Measurements from ENCODE around the gene SLC35F6. TPM values are rescaled to one million over a fixed set of nuclear protein-coding genes. Genes with fewer than 3 reads are reported as not detected.

SLC35F6 gene
- polyA plus RNA-seq, 1 donor (not counting 4 experiments of a cell fraction or from before 2014, with no cell fraction given), result 25.7 TPM

DNA sequence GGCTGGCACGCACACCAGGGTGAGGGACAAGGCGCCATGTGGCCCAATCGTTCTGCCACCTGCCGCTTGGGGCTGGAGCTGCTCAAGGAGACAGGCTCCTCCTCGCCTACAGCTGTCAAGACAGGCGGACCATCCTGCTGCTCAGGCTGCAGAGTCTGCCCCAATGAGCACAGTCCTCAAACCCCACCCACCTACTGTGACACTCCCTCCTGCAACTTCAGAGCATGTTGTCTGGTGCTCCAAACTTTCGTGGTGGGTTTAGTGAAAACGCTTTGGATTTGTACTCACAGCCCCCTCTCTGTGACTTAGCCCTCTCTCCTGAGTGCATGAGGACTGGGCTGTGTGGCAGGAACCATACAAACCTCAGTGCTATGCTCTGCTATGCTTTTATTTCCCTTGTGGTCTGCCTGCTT is 23.2 kb upstream of the SLC35F6 start:
- Histone ChIP-seq H2AFZ (ENCODE audit: control insufficient read depth, low read length) (no peak overlapping the region), H3K4me1 (ENCODE audit: control insufficient read depth, extremely low read depth, insufficient read depth, low read length) (no peaks in the 10 kb centered on the region), H3K9me3 (ENCODE audit: control insufficient read depth, low read depth, low read length) (no peaks in the 10 kb centered on the region), H3K27me3 (ENCODE audit: control insufficient read depth, extremely low read depth, insufficient read depth, low read length) (no peaks in the 10 kb centered on the region), H3K79me2 (ENCODE audit: control insufficient read depth, insufficient read depth, low read length) (no peaks in the 10 kb centered on the region), H4K20me1 (ENCODE audit: control insufficient read depth, extremely low read depth, insufficient read depth, low read length) (no peaks in the 10 kb centered on the region), H3K4me2 (ENCODE audit: control insufficient read depth, extremely low read depth, insufficient read depth, low read depth, low read length) (no peak overlapping the region), H3K9me1 (ENCODE audit: control insufficient read depth, extremely low read depth, insufficient read depth, low read length) (no peaks in the 10 kb centered on the region), H3K36me3 (ENCODE audit: control insufficient read depth in 2 of 2, extremely low read depth in 1 of 2, insufficient read depth in 2 of 2, low read length in 2 of 2) (no peaks in the 10 kb centered on the region), H3K27ac (ENCODE audit: control insufficient read depth, insufficient read depth, low read length) (no peak overlapping the region), H3K9ac (ENCODE audit: control insufficient read depth, extremely low read depth, insufficient read depth, low read length) (no peak overlapping the region), H3K4me3 (ENCODE audit: control insufficient read depth in 2 of 3, extremely low read depth in 1 of 3, insufficient read depth in 2 of 3, low read depth in 1 of 3, low read length in 3 of 3) (no peak overlapping the region)
- DNase-seq (ENCODE audit: low read depth, low spot score) (no peak), FAIRE-seq (no peak)
- no peak for TF ChIP-seq EZH2 (IDR thresholded peaks at IDR 0.05; ENCODE audit: low read length)
- TF ChIP-seq, protein P1, sequence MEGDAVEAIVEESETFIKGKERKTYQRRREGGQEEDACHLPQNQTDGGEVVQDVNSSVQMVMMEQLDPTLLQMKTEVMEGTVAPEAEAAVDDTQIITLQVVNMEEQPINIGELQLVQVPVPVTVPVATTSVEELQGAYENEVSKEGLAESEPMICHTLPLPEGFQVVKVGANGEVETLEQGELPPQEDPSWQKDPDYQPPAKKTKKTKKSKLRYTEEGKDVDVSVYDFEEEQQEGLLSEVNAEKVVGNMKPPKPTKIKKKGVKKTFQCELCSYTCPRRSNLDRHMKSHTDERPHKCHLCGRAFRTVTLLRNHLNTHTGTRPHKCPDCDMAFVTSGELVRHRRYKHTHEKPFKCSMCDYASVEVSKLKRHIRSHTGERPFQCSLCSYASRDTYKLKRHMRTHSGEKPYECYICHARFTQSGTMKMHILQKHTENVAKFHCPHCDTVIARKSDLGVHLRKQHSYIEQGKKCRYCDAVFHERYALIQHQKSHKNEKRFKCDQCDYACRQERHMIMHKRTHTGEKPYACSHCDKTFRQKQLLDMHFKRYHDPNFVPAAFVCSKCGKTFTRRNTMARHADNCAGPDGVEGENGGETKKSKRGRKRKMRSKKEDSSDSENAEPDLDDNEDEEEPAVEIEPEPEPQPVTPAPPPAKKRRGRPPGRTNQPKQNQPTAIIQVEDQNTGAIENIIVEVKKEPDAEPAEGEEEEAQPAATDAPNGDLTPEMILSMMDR (optimal IDR thresholded peaks at IDR 0.05 in 1 of 3, IDR thresholded peaks at IDR 0.05 in 1 of 3, conservative IDR thresholded peaks at IDR 0.05 in 1 of 3; ENCODE audit: extremely low read depth in 1 of 3, insufficient read depth in 2 of 3, low read length in 3 of 3), result peak in 1 of 3 experiments; percentile 33
- dilution Hi-C loops (cut with MboI; ENCODE audit: extremely low pct_ligation_motif_present, low sequenced_read_pairs), result no loop called here

DNA sequence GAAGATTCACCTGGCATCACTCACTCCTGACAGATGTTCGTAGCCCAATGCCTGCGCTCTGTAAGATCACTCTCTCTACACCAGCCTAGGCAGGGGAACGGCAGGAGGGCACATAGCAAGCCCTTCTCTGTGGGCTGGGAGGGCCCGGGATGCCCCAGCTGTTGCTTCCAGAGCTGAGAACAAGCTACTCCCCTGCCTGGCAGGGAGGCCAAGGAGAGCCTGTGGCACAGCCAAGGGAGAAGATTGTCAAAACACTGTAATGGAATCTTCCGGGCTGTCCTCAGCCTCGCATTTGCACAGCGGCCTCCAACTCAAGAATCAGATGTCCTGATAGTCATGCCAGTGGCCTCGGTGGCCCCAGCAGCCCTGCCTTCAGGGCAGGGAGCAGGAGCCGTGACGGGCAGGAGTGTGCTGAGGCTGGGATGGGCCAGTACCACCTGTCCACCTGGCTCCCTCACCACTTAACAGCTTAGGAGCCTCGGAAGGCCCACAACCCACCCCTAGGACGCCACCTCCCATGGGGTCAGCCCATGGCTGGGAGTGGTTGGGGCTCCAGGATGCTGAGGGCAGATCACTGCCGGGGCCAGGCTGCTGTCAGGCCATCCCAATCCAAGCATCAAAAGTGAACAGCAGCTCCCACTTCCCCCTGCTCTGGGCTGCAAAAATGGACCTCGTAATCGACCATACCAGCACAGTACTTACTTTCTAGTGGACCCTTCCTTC is 21.9 kb upstream of the SLC35F6 start:
- DNase-seq (ENCODE audit: low read depth, low spot score) (no peak), FAIRE-seq (no peak)
- Histone ChIP-seq H2AFZ (ENCODE audit: control insufficient read depth, low read length) (no peak overlapping the region), H3K4me2 (ENCODE audit: control insufficient read depth, extremely low read depth, insufficient read depth, low read depth, low read length) (no peak overlapping the region), H3K9ac (ENCODE audit: control insufficient read depth, extremely low read depth, insufficient read depth, low read length) (no peak overlapping the region), H3K4me3 (ENCODE audit: control insufficient read depth in 2 of 3, extremely low read depth in 1 of 3, insufficient read depth in 2 of 3, low read depth in 1 of 3, low read length in 3 of 3) (no peak overlapping the region), H3K4me1 (ENCODE audit: control insufficient read depth, extremely low read depth, insufficient read depth, low read length) (no peaks in the 10 kb centered on the region), H4K20me1 (ENCODE audit: control insufficient read depth, extremely low read depth, insufficient read depth, low read length) (no peaks in the 10 kb centered on the region), H3K79me2 (ENCODE audit: control insufficient read depth, insufficient read depth, low read length) (no peaks in the 10 kb centered on the region), H3K27ac (ENCODE audit: control insufficient read depth, insufficient read depth, low read length) (no peak overlapping the region), H3K27me3 (ENCODE audit: control insufficient read depth, extremely low read depth, insufficient read depth, low read length) (no peaks in the 10 kb centered on the region), H3K9me3 (ENCODE audit: control insufficient read depth, low read depth, low read length) (no peaks in the 10 kb centered on the region), H3K36me3 (ENCODE audit: control insufficient read depth in 2 of 2, extremely low read depth in 1 of 2, insufficient read depth in 2 of 2, low read length in 2 of 2) (no peaks in the 10 kb centered on the region), H3K9me1 (ENCODE audit: control insufficient read depth, extremely low read depth, insufficient read depth, low read length) (no peaks in the 10 kb centered on the region)
- TF ChIP-seq, protein P1 (optimal IDR thresholded peaks at IDR 0.05 in 1 of 3, IDR thresholded peaks at IDR 0.05 in 1 of 3, conservative IDR thresholded peaks at IDR 0.05 in 1 of 3; ENCODE audit: extremely low read depth in 1 of 3, insufficient read depth in 2 of 3, low read length in 3 of 3), result no peak
- no peak for TF ChIP-seq EZH2 (IDR thresholded peaks at IDR 0.05; ENCODE audit: low read length)
- dilution Hi-C loops (cut with MboI; ENCODE audit: extremely low pct_ligation_motif_present, low sequenced_read_pairs), result no loop called here

Data from keratinocyte (primary cell).